Measurements from ENCODE around the gene FARP2.

DNA sequence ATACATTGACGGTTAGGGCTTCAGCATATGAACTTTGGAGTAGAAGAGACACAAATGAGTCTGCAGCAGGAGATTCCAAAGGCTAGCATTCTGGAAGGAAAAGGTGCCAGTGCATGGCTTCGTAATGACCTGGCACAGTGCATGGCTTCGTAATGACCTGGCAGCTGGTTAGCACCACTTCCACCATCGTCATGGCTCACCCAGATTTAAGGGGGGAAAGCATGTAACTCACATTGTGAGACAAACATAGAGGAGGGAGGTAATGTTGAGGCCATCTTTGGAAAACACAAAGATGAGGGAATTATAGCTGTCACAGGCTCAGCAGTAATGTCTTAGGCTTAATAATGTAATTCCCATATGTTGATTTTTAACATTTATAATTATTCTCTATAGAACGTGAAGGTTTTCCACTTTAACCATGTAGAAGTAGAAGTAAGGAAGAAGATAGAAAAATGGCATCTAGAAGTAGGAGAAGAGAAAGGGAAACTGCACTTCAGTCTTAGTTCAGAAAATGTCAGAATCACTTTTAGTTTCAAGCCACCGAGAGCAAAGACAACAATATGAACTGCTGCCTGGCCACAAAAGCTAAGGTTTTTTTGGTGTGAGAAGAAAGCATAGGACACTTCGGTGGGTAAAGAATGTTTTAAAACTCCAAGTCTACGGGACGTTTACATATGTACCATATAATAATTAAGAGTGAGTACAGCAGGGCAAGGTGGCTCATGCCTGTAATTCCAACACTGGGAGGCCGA, 159.1 kb downstream of the FARP2 start:
- TF ChIP-seq, protein P1, sequence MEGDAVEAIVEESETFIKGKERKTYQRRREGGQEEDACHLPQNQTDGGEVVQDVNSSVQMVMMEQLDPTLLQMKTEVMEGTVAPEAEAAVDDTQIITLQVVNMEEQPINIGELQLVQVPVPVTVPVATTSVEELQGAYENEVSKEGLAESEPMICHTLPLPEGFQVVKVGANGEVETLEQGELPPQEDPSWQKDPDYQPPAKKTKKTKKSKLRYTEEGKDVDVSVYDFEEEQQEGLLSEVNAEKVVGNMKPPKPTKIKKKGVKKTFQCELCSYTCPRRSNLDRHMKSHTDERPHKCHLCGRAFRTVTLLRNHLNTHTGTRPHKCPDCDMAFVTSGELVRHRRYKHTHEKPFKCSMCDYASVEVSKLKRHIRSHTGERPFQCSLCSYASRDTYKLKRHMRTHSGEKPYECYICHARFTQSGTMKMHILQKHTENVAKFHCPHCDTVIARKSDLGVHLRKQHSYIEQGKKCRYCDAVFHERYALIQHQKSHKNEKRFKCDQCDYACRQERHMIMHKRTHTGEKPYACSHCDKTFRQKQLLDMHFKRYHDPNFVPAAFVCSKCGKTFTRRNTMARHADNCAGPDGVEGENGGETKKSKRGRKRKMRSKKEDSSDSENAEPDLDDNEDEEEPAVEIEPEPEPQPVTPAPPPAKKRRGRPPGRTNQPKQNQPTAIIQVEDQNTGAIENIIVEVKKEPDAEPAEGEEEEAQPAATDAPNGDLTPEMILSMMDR (IDR thresholded peaks at IDR 0.05), result no peak
- no peak for TF ChIP-seq POLR2A (IDR thresholded peaks at IDR 0.05)
